Measurements from ENCODE around the gene FAM219A. TPM values are rescaled to one million over a fixed set of nuclear protein-coding genes. Genes with fewer than 3 reads are reported as not detected.

The FAM219A gene
- total and polyA plus RNA-seq, 2 donors (not counting 1 experiment from before 2014, with no cell fraction given): 5.3 to 7.3 TPM

DNA sequence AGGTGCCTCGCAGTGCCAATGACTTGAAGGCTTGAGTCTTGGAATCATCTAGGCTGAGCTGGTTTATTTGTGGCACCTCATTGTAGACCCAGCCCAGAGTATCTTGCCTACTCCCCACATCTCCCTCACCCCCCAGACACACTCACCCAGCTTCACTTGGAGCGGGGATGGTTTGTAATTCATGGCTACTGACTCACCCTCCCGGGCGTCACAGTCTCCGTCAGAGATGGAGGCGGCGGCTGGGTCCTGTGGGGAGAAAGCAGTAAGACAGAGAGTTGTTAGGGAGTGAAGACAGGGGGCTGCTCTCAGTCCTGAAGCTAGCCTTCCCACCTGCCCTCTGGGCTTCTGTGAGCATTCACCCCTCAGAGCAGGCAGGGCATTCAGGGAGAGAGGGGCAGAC lies 52.7 kb downstream of the FAM219A start:
- Histone ChIP-seq H3K79me2 (ENCODE audit: control insufficient read depth, insufficient read depth, low read length) (no peaks in the 10 kb centered on the region), H3K4me2 (ENCODE audit: extremely low read depth, insufficient read depth, low read length) (no peak overlapping the region), H3K27ac (ENCODE audit: insufficient read depth, low read length) (no peak overlapping the region), H3K9me3 (ENCODE audit: control insufficient read depth, insufficient read depth, low read depth, low read length) (no peaks in the 10 kb centered on the region), H3K4me3 (replicated peaks in 1 of 4; ENCODE audit: control extremely low read depth in 1 of 4, insufficient read depth in 1 of 4, low read depth in 3 of 4, low read length in 4 of 4) (no peak overlapping the region), H3K27me3 (ENCODE audit: control insufficient read depth, insufficient read depth, low read length) (no peaks in the 10 kb centered on the region), H3K9ac (ENCODE audit: insufficient read depth, low read length) (no peak overlapping the region), H4K20me1 (ENCODE audit: control insufficient read depth, extremely low read depth, insufficient read depth, low read length) (no peaks in the 10 kb centered on the region), H3K36me3 (ENCODE audit: control insufficient read depth, insufficient read depth, low read length) (no peaks in the 10 kb centered on the region), H3K4me1 (ENCODE audit: control insufficient read depth, extremely low read depth, insufficient read depth, low read length) (no peaks in the 10 kb centered on the region), H2AFZ (ENCODE audit: low read length) (no peak overlapping the region)
- DNase-seq (ENCODE audit: low read depth in 2 of 2): peak; percentile 9 to 81
- no peak for TF ChIP-seq EZH2 (IDR thresholded peaks at IDR 0.05; ENCODE audit: low read length, missing control alignments)
- TF ChIP-seq CTCF (conservative IDR thresholded peaks at IDR 0.05 in 1 of 2, IDR thresholded peaks at IDR 0.05 in 1 of 2; ENCODE audit: low read depth in 1 of 2, low read length in 2 of 2): no peak

GRCh38 chr9:34403554-34404380 lies 54.6 kb downstream of the FAM219A start:
- Histone ChIP-seq H3K36me3 (ENCODE audit: control insufficient read depth, insufficient read depth, low read length) (no peaks in the 10 kb centered on the region), H3K4me3 (replicated peaks in 1 of 4; ENCODE audit: control extremely low read depth in 1 of 4, insufficient read depth in 1 of 4, low read depth in 3 of 4, low read length in 4 of 4) (no peak overlapping the region), H3K9ac (ENCODE audit: insufficient read depth, low read length) (no peak overlapping the region), H3K27ac (ENCODE audit: insufficient read depth, low read length) (no peak overlapping the region), H3K4me1 (ENCODE audit: control insufficient read depth, extremely low read depth, insufficient read depth, low read length) (no peaks in the 10 kb centered on the region), H3K9me3 (ENCODE audit: control insufficient read depth, insufficient read depth, low read depth, low read length) (no peaks in the 10 kb centered on the region), H2AFZ (ENCODE audit: low read length) (no peak overlapping the region), H3K79me2 (ENCODE audit: control insufficient read depth, insufficient read depth, low read length) (no peaks in the 10 kb centered on the region), H3K27me3 (ENCODE audit: control insufficient read depth, insufficient read depth, low read length) (no peaks in the 10 kb centered on the region), H3K4me2 (ENCODE audit: extremely low read depth, insufficient read depth, low read length) (no peak overlapping the region), H4K20me1 (ENCODE audit: control insufficient read depth, extremely low read depth, insufficient read depth, low read length) (no peaks in the 10 kb centered on the region)
- TF ChIP-seq CTCF (conservative IDR thresholded peaks at IDR 0.05 in 1 of 2, IDR thresholded peaks at IDR 0.05 in 1 of 2; ENCODE audit: low read depth in 1 of 2, low read length in 2 of 2): peak; percentile 98 to 99
- TF ChIP-seq EZH2 (IDR thresholded peaks at IDR 0.05; ENCODE audit: low read length, missing control alignments): no peak
- DNase-seq (ENCODE audit: low read depth in 2 of 2): peak; percentile 43 to 70

DNA sequence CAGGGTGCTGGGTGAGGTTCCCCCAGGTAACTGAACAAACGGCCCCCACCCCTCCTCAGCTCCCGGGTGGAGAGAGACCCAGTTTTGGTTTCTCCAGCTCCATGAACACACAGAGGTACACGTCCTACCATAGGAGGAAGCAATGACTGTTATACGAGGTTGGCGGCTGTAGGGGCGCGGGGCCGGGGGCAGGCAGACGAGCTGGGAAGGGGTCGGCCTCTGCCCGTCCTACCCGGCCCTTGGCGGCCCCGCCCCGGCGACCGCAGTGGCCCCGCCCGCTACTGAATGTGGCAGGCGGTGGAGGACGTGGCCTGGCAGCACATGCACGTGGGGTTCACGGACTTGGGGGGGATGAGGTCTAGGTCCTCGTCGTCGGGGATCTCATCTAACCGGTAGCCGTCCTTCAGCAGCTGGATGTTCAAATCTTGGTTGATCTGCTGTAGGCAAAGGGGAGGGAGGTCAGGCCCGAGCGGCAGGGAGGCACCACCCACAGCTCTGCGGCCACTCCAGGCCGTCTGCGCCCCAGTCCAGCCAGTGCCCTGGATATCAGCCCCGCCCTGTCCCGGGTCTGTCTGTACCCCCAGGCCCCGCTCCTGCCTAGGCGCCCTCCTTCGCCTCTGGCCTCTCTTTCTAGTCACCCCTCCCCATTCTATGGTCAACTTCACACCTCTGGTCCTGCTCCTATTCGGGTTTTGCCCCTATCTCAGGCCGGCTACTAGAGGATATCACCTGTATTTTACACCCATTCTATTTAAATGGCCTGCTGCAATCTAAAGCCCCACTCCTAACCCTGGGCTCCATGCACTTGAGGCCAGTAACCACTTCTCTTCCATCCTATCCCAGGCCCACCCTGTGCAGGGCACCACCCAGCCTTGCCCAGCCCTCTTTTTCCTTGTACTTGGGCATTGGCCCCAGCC lies 57.4 kb downstream of the FAM219A start:
- no peaks in the 10 kb centered on the region for H4K20me1 ChIP-seq (ENCODE audit: control insufficient read depth, extremely low read depth, insufficient read depth, low read length)
- H3K4me2 ChIP-seq (ENCODE audit: extremely low read depth, insufficient read depth, low read length): no peak overlapping the region
- no peaks in the 10 kb centered on the region for H3K9me3 ChIP-seq (ENCODE audit: control insufficient read depth, insufficient read depth, low read depth, low read length)
- no peaks in the 10 kb centered on the region for H3K79me2 ChIP-seq (ENCODE audit: control insufficient read depth, insufficient read depth, low read length)
- DNase-seq (ENCODE audit: low read depth in 2 of 2): no peak
- H3K9ac ChIP-seq (ENCODE audit: insufficient read depth, low read length): no peak overlapping the region
- H3K27ac ChIP-seq (ENCODE audit: insufficient read depth, low read length): no peak overlapping the region
- no peaks in the 10 kb centered on the region for H3K36me3 ChIP-seq (ENCODE audit: control insufficient read depth, insufficient read depth, low read length)
- TF ChIP-seq EZH2 (IDR thresholded peaks at IDR 0.05; ENCODE audit: low read length, missing control alignments): no peak
- TF ChIP-seq CTCF (conservative IDR thresholded peaks at IDR 0.05 in 1 of 2, IDR thresholded peaks at IDR 0.05 in 1 of 2; ENCODE audit: low read depth in 1 of 2, low read length in 2 of 2): no peak
- no peak overlapping the region for H3K4me3 ChIP-seq (replicated peaks in 1 of 4; ENCODE audit: control extremely low read depth in 1 of 4, insufficient read depth in 1 of 4, low read depth in 3 of 4, low read length in 4 of 4)
- no peaks in the 10 kb centered on the region for H3K27me3 ChIP-seq (ENCODE audit: control insufficient read depth, insufficient read depth, low read length)
- H2AFZ ChIP-seq (ENCODE audit: low read length): no peak overlapping the region
- H3K4me1 ChIP-seq (ENCODE audit: control insufficient read depth, extremely low read depth, insufficient read depth, low read length): no peaks in the 10 kb centered on the region

All from fibroblast of lung (primary cell).